Neural cell (in vitro differentiated cells): ENCODE data around the gene C5orf47. TPM values are rescaled to one million over a fixed set of nuclear protein-coding genes. Genes with fewer than 3 reads are reported as not detected.

ENCODE experiments used
- H2AFZ ChIP-seq: fragments of 200-600, 300-800 bp; sonication (generic), shearing (Covaris generic); 2 replicates; pipeline ENCODE4 v1.6.0; 2014; ENCODE audit warnings: low read depth, mild to moderate bottlenecking, antibody characterized with exemption, low read length, moderate library complexity
- H3F3A ChIP-seq: fragments of 200-600 bp; shearing (Covaris generic); 2 replicates; pipeline ENCODE4 v1.6.1; 2016; ENCODE audit warnings: mild to moderate bottlenecking, moderate library complexity, mixed read lengths, antibody characterized with exemption, low read length; ENCODE audit not compliant: insufficient read depth, poor library complexity, severe bottlenecking
- H3K27ac ChIP-seq: fragments of 200-600, 300-800 bp; sonication (generic), shearing (Covaris generic); 2 replicates; pipeline ENCODE4 v1.5.1; 2014; ENCODE audit warnings: mild to moderate bottlenecking, low read length, moderate library complexity
- H3K27me3 ChIP-seq: fragments of 300-800, 200-600 bp; sonication (generic), shearing (Covaris generic); 2 replicates; pipeline ENCODE4 v1.6.0; 2014; ENCODE audit warnings: mild to moderate bottlenecking, low read depth, low read length, moderate library complexity; ENCODE audit not compliant: insufficient read depth
- H3K36me3 ChIP-seq: fragments of 300-800, 200-600 bp; sonication (generic), shearing (Covaris generic); 2 replicates; pipeline ENCODE4 v1.5.1; 2014; ENCODE audit warnings: mild to moderate bottlenecking, antibody characterized with exemption, low read length, moderate library complexity; ENCODE audit not compliant: insufficient read depth
- H3K4me2 ChIP-seq: fragments of 300-800, 200-600 bp; sonication (generic), shearing (Covaris generic); 2 replicates; pipeline ENCODE4 v1.6.0; 2014; ENCODE audit warnings: mild to moderate bottlenecking, low read length
- H3K4me3 ChIP-seq: fragments of 300-800, 200-600 bp; sonication (generic), shearing (Covaris generic); 2 replicates; pipeline ENCODE4 v1.5.1; 2014; ENCODE audit warnings: mild to moderate bottlenecking, low read length, moderate library complexity
- H3K79me2 ChIP-seq: fragments of 200-600 bp; shearing (Covaris generic); replicated peaks from 2 replicates; pipeline ENCODE4 v1.6.0; 2014; ENCODE audit warnings: mild to moderate bottlenecking, low read length, moderate library complexity; ENCODE audit not compliant: insufficient read depth
- H3K9ac ChIP-seq: fragments of 300-800, 200-600 bp; sonication (generic), shearing (Covaris generic); 2 replicates; pipeline ENCODE4 v1.6.1; 2016; ENCODE audit warnings: mild to moderate bottlenecking, low read length, mixed read lengths
- H3K9me2 ChIP-seq: fragments of 200-600 bp; shearing (Covaris generic); 2 replicates; pipeline ENCODE4 v1.6.1; 2016; ENCODE audit warnings: mild to moderate bottlenecking, low read length, mixed read lengths; ENCODE audit not compliant: insufficient read depth
- H3K9me3 ChIP-seq: fragments of 200-600, 300-800 bp; sonication (generic), shearing (Covaris generic); 2 replicates; pipeline ENCODE4 v1.6.1; 2016; ENCODE audit warnings: mild to moderate bottlenecking, mixed run types, low read length, moderate library complexity, mixed read lengths
- H4K20me1 ChIP-seq: fragments of 200-600 bp; shearing (Covaris generic); 2 replicates; pipeline ENCODE4 v1.6.1; 2016; ENCODE audit warnings: mild to moderate bottlenecking, mixed run types; ENCODE audit not compliant: insufficient read depth
- CTCF ChIP-seq: fragments of 450-650 bp; IDR thresholded peaks from 2 replicates; pipeline ENCODE4 v1.5.1; 2014; ENCODE audit warnings: antibody characterized with exemption, mild to moderate bottlenecking, moderate library complexity; ENCODE audit not compliant: poor library complexity, severe bottlenecking
- EP300 ChIP-seq: fragments of 450-650 bp; conservative IDR thresholded peaks from 2 replicates; pipeline ENCODE4 v1.6.1; 2014; ENCODE audit warnings: antibody characterized with exemption, mild to moderate bottlenecking, moderate library complexity; ENCODE audit not compliant: poor library complexity, severe bottlenecking
- EZH2 ChIP-seq: fragments of 200-600, 300-800 bp; shearing (Covaris generic), sonication (generic); IDR thresholded peaks from 2 replicates; pipeline ENCODE4 v1.6.1; 2014; ENCODE audit warnings: antibody characterized with exemption, low read length, borderline replicate concordance, mild to moderate bottlenecking; ENCODE audit not compliant: insufficient read depth, poor library complexity, severe bottlenecking
- MXI1 ChIP-seq: fragments of 450-650 bp; conservative IDR thresholded peaks from 2 replicates; pipeline ENCODE4 v1.6.1; 2014; ENCODE audit warnings: antibody characterized with exemption, mild to moderate bottlenecking; ENCODE audit not compliant: poor library complexity, severe bottlenecking
- POLR2AphosphoS5 ChIP-seq: IDR thresholded peaks from 2 replicates; pipeline ENCODE4 v1.6.1; 2012
- RAD21 ChIP-seq: fragments of 450-650 bp; conservative IDR thresholded peaks from 2 replicates; pipeline ENCODE4 v1.6.1; 2014; ENCODE audit warnings: antibody characterized with exemption, mild to moderate bottlenecking, moderate library complexity
- REST ChIP-seq: IDR thresholded peaks from 2 replicates; pipeline ENCODE4 v1.6.1; 2012; ENCODE audit warnings: borderline replicate concordance
- SMC3 ChIP-seq: fragments of 450-650 bp; conservative IDR thresholded peaks from 2 replicates; pipeline ENCODE4 v1.6.1; 2014; ENCODE audit warnings: antibody characterized with exemption, mild to moderate bottlenecking, moderate library complexity; ENCODE audit not compliant: poor library complexity
- TAF1 ChIP-seq: IDR thresholded peaks from 2 replicates; pipeline ENCODE4 v1.6.1; 2012; ENCODE audit warnings: low read depth
- polyA plus RNA-seq: library from polyadenylated mRNA; depleted of rRNA; stranded (reverse); fragments of >200 nt; gene quantifications from 2 replicates; pipeline ENCODE4 v1.2.3, GENCODE V29; 2014

Gene C5orf47
- polyA plus RNA-seq, 1 donor from 2014 or later: 0.25 TPM

- H3K4me2 ChIP-seq: no peak overlapping the region
- peak overlapping the region; percentile 48 for H3K4me3 ChIP-seq
- no peaks in the 10 kb centered on the region for H3K9me2 ChIP-seq
- H2AFZ ChIP-seq: peak overlapping the region; percentile 45
- peak overlapping the region; percentile 26 for H3K9ac ChIP-seq
- no peak overlapping the region for H3K27ac ChIP-seq
- no peaks in the 10 kb centered on the region for H4K20me1 ChIP-seq
- TF ChIP-seq CTCF: peak; percentile 93
- TF ChIP-seq RAD21: peak; percentile 96
- TF ChIP-seq POLR2AphosphoS5: no peak
- TF ChIP-seq SMC3: peak; percentile 98
- H3K9me3 ChIP-seq: no peaks in the 10 kb centered on the region
- H3K36me3 ChIP-seq: no peaks in the 10 kb centered on the region
- H3K27me3 ChIP-seq: no peaks in the 10 kb centered on the region
- no peaks in the 10 kb centered on the region for H3F3A ChIP-seq
- H3K79me2 ChIP-seq: no peaks in the 10 kb centered on the region
Observed at GRCh38 chr5:173972925-173973615, 15.9 kb upstream of the C5orf47 start.

- H3K9me3 ChIP-seq: no peaks in the 10 kb centered on the region
- H3K36me3 ChIP-seq: no peaks in the 10 kb centered on the region
- no peaks in the 10 kb centered on the region for H3F3A ChIP-seq
- peak overlapping the region; percentile 48 for H3K4me3 ChIP-seq
- H3K4me2 ChIP-seq: no peak overlapping the region
- H4K20me1 ChIP-seq: no peaks in the 10 kb centered on the region
- H3K79me2 ChIP-seq: no peaks in the 10 kb centered on the region
- peak overlapping the region; percentile 45 for H2AFZ ChIP-seq
- H3K27me3 ChIP-seq: no peaks in the 10 kb centered on the region
- no peaks in the 10 kb centered on the region for H3K9me2 ChIP-seq
- peak overlapping the region; percentile 24 for H3K9ac ChIP-seq
- no peak overlapping the region for H3K27ac ChIP-seq
- TF ChIP-seq CTCF: no peak
- no peak for TF ChIP-seq POLR2AphosphoS5
- no peak for TF ChIP-seq EP300
- TF ChIP-seq EZH2: no peak
- TF ChIP-seq RAD21: no peak
- no peak for TF ChIP-seq SMC3
- no peak for TF ChIP-seq REST
- TF ChIP-seq TAF1: no peak
- no peak for TF ChIP-seq MXI1
Observed at GRCh38 chr5:173973616-173973969, 15.4 kb upstream of the C5orf47 start.
